Measurements from ENCODE around the gene SEC31B. TPM values are rescaled to one million over a fixed set of nuclear protein-coding genes. Genes with fewer than 3 reads are reported as not detected.

Gene SEC31B
- total RNA-seq, 1 donor from 2014 or later: 19.6 TPM

DNA sequence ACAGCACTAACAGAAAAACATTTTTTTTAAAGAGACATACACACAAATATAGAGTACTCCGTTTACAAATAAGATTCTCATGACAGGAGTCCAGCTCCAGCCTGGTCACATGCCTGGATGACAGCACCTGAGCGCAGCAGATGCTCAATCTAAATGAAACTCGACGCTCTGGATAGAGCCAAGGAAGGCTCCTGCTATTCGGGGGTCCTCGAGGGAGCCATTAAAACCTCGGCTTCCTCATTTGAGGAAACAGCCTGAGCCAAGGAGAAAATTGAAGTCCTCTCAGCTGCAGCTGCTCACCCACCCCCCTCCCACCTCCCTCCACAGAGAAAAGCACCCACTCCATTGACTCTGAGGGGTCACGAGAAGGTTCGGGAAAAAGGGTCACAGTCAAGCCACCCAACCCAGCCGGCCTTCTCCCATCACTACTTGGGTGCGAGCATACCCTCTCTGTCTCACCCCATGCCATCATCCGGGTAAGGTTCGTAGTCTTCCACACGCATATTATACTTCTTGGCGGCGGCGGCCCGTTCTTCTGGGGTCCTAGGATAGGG lies 9.3 kb upstream of the SEC31B start:
- H3K4me3 Mint-ChIP-seq (ENCODE audit: unreplicated experiment): peak overlapping the region; percentile 100
- no peaks in the 10 kb centered on the region for H3K27me3 Mint-ChIP-seq (ENCODE audit: unreplicated experiment)
- DNase-seq (ENCODE audit: extremely low spot score, unreplicated experiment): peak; percentile 25
- H3K27ac Mint-ChIP-seq (ENCODE audit: unreplicated experiment): peak overlapping the region; percentile 96
- TF ChIP-seq, protein P1, sequence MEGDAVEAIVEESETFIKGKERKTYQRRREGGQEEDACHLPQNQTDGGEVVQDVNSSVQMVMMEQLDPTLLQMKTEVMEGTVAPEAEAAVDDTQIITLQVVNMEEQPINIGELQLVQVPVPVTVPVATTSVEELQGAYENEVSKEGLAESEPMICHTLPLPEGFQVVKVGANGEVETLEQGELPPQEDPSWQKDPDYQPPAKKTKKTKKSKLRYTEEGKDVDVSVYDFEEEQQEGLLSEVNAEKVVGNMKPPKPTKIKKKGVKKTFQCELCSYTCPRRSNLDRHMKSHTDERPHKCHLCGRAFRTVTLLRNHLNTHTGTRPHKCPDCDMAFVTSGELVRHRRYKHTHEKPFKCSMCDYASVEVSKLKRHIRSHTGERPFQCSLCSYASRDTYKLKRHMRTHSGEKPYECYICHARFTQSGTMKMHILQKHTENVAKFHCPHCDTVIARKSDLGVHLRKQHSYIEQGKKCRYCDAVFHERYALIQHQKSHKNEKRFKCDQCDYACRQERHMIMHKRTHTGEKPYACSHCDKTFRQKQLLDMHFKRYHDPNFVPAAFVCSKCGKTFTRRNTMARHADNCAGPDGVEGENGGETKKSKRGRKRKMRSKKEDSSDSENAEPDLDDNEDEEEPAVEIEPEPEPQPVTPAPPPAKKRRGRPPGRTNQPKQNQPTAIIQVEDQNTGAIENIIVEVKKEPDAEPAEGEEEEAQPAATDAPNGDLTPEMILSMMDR (IDR thresholded peaks at IDR 0.05): no peak
- H3K9me3 Mint-ChIP-seq (ENCODE audit: unreplicated experiment): no peaks in the 10 kb centered on the region
- peaks cover 12% of the 10 kb centered on the region for H3K4me1 Mint-ChIP-seq (ENCODE audit: unreplicated experiment)
- peaks cover 18% of the 10 kb centered on the region for H3K36me3 Mint-ChIP-seq (ENCODE audit: unreplicated experiment)

DNA sequence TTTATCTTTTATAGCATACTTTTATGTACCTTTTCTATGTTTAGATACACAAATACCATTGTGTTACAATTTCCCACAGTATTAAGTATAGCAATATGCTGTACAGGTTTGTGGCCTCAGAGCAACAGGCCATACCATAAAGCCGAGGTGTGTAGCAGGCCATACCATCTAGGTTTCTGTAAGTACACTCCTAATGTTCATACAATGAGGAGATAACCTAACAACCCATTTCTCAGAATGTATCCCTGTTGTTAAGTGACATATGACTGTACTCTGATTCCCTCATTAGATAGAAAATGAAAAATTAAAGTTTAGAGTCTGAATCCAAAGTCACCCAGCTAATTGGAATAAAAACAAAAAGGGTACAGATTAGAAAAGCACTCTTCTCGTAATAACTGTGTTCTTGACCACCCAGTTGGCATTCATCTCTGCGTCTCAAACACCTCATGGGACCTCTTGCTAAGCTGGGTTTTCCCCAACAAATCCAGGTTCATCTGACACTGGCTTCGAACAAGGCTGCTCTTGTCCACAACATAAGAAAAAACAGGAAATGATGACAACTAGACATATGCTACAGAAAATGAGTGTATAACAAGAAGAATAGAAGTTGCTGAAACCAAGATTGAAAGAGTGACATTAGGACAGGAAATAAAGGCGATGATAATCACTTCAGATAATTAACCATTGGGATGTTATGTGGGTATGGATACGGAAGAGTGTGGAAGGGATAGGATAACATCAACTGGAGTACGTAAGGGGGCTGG lies 8.6 kb upstream of the SEC31B start:
- H3K9me3 Mint-ChIP-seq (ENCODE audit: unreplicated experiment): no peaks in the 10 kb centered on the region
- H3K36me3 Mint-ChIP-seq (ENCODE audit: unreplicated experiment): peaks cover 23% of the 10 kb centered on the region
- no peaks in the 10 kb centered on the region for H3K27me3 Mint-ChIP-seq (ENCODE audit: unreplicated experiment)
- DNase-seq (ENCODE audit: extremely low spot score, unreplicated experiment): no peak
- TF ChIP-seq, protein P1 (IDR thresholded peaks at IDR 0.05): no peak
- H3K4me3 Mint-ChIP-seq (ENCODE audit: unreplicated experiment): peak overlapping the region; percentile 100
- peak overlapping the region; percentile 96 for H3K27ac Mint-ChIP-seq (ENCODE audit: unreplicated experiment)
- H3K4me1 Mint-ChIP-seq (ENCODE audit: unreplicated experiment): peaks cover 12% of the 10 kb centered on the region

DNA sequence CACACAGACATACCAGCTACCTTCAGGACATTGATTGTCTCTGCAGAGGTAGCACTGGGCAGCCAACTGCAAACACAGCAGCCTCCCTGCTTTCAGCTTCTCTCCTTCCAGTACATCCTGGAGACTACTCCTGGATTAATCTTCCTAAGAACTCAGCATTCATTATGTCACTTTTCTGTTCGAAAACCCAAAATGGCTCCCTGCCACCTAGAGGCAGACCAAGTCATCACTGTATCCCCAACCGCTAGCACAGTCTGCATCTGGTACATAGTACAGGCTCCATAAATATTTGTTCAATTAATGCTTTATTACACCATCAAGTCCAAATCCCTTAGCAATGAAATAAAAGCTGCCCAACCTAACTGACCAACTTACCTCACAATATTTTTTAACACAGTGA lies 5.0 kb upstream of the SEC31B start:
- H3K36me3 Mint-ChIP-seq (ENCODE audit: unreplicated experiment): peaks cover 26% of the 10 kb centered on the region
- H3K27ac Mint-ChIP-seq (ENCODE audit: unreplicated experiment): no peak overlapping the region
- no peaks in the 10 kb centered on the region for H3K27me3 Mint-ChIP-seq (ENCODE audit: unreplicated experiment)
- no peak overlapping the region for H3K4me3 Mint-ChIP-seq (ENCODE audit: unreplicated experiment)
- no peak for DNase-seq (ENCODE audit: extremely low spot score, unreplicated experiment)
- H3K4me1 Mint-ChIP-seq (ENCODE audit: unreplicated experiment): peaks cover 20% of the 10 kb centered on the region
- H3K9me3 Mint-ChIP-seq (ENCODE audit: unreplicated experiment): no peaks in the 10 kb centered on the region
- TF ChIP-seq, protein P1 (IDR thresholded peaks at IDR 0.05): no peak

DNA sequence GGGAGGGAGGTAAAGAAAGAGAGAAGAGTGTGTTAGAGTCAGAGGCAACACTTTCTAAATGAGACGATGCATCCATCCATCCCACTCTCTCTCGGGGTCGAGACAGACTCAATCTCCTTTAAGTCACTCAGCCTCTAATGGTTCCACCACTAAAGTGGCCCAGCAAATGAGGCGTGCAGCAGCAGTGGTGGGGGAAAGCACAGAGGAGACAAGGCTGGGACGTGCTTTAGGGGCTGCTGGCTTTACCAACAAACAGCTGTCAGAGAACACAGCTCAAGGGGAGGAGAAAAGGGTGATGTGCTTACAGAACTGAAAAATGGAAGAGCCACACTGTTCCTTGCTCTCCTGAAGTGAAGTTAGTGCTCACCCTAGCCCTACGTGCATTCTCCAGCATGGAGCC lies 4.5 kb upstream of the SEC31B start:
- Mint-ChIP-seq H3K4me3 (ENCODE audit: unreplicated experiment) (no peak overlapping the region), H3K27me3 (ENCODE audit: unreplicated experiment) (no peaks in the 10 kb centered on the region), H3K4me1 (ENCODE audit: unreplicated experiment) (peaks cover 22% of the 10 kb centered on the region), H3K27ac (ENCODE audit: unreplicated experiment) (no peak overlapping the region), H3K9me3 (ENCODE audit: unreplicated experiment) (no peaks in the 10 kb centered on the region), H3K36me3 (ENCODE audit: unreplicated experiment) (peaks cover 26% of the 10 kb centered on the region)
- DNase-seq (ENCODE audit: extremely low spot score, unreplicated experiment): no peak
- TF ChIP-seq, protein P1 (IDR thresholded peaks at IDR 0.05): no peak

DNA sequence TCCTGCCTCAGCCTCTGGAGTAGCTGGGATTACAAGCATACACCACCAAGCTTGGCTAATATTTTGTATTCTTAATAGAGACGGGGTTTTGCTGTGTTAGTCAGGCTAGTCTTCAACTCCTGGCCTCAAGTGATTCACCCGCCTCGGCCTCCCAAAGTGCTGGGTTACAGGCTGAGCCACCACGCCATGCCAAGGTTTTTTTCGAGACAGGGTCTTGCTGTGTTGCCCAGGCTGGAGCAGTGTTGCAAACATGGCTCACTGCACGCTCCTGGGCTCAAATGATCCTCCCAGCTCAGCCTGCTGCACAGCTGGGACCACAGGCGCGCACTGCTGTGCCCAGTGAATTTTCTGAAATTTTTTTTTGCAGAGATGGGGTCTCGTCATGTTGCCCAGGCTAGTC lies 3.3 kb upstream of the SEC31B start:
- Mint-ChIP-seq H3K27me3 (ENCODE audit: unreplicated experiment) (no peaks in the 10 kb centered on the region), H3K4me3 (ENCODE audit: unreplicated experiment) (no peak overlapping the region), H3K9me3 (ENCODE audit: unreplicated experiment) (no peaks in the 10 kb centered on the region), H3K36me3 (ENCODE audit: unreplicated experiment) (peaks cover 26% of the 10 kb centered on the region), H3K27ac (ENCODE audit: unreplicated experiment) (no peak overlapping the region), H3K4me1 (ENCODE audit: unreplicated experiment) (peaks cover 21% of the 10 kb centered on the region)
- DNase-seq (ENCODE audit: extremely low spot score, unreplicated experiment): peak; percentile 40
- TF ChIP-seq, protein P1 (IDR thresholded peaks at IDR 0.05): no peak
